Central memory CD4-positive, alpha-beta T cell (primary cell): ENCODE data around the gene ANTXR2.
A peak's percentile ranks its signal among the peaks of the same experiment; 100 is the strongest.
"Not testable (repeated sequence)": the region's sequence is repeated elsewhere in the genome, so short reads cannot be mapped to it uniquely, and the experiment has no call there.

Experiments
- DNase-seq: peaks from one replicate; pipeline ENCODE4 v3.0.0; 2022

Gene ANTXR2

DNA sequence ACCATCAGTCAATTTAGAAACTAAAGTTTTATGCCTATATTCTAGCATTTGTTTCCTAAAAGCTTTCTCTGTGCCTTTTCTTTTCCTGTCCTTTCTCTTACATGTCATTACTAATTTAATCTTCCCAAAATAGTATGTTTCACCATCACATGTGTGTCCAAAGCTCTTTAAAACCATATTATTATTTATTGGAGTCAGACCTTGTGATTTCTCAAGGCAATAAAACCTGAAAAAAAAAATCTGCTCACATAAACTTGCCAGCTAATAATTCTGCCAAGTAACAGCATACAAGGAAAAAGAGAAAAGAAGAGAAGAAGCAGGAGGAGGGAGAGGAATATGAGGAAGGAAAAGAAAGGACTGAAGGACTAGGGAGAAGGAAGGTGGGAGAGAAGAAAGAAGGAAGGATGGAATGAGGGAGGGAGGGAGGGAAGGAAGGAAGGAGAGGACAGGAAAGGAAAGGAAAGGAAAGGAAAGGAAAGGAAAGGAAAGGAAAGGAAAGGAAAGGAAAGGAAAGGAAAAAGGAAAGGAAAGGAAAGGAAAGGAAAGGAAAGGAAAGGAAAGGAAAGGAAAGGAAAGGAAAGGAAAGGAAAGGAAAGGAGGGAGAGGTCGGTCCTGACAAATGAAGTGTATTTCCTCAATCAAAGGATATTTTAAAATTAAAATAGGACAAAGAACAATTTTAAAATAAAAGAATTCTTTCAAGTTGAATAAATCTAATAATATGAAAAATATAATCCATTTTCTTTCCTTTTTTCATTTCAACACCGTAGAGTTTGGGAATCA is 57.4 kb downstream of the ANTXR2 start:
- DNase-seq = no peak

DNA sequence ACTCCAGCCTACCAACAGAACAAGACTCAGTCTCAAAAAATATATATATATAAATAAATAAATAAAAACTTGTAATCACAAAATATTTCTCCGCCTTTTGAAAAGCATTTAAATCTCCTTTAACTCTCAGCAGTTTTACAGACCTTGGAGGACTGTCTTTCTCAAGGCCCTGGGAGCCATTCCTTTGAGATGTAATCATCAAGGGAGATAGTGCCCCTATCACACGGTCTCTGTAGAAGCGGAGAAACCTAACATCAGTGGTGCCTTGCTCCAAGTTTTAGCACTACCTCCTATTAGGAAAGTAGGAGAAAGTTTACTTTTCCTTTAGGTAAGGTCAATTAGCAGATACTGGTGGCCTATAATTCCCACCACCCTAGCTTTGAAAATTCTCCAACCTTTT is 58.5 kb downstream of the ANTXR2 start:
- no peak for DNase-seq

DNA sequence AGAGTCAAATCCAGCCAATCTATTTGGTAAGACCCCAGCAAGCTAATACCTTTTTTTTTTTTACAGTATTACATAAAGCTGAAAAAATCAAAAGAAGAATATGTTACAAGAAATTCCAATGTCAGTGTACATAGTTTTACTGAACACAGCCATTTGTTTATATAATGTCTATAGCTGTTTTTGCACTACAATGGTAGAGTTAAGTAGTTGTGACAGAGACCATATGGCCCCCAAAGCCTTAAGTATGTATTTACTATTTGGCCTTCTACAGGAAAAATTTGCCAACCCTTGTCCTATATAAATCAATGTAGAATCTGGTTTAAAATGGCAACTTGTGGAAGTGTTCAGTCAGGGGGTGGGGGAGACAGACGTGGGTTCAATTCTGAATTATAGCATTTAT is 60.7 kb downstream of the ANTXR2 start:
- no peak for DNase-seq

DNA sequence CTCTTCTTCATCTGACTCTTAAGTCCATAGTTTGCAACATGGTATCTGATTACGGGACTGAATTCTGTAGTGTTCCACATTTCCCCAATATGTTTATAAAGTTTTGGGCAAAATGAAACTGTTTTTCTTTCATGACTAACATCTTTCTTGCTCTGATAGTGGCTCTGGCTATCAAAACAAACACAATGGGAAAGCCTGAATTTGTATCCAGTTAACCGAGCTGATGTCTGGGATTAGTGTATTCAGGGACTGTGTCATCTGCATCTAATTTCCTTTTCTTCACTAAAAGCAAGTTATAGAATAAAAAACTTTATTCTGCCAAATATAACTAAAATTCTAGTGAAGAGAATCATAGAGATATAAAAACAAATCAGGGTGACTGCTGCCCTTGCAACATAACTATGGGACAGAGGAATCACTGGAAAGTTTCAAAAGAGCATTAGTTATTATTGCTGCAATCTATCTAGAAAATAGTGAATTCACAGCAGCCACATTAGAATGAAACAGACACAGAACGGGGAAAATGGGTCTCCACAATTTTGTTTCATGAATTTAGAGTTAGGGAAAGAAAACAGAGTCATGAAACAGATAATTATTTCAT is 61.3 kb downstream of the ANTXR2 start:
- no peak for DNase-seq

DNA sequence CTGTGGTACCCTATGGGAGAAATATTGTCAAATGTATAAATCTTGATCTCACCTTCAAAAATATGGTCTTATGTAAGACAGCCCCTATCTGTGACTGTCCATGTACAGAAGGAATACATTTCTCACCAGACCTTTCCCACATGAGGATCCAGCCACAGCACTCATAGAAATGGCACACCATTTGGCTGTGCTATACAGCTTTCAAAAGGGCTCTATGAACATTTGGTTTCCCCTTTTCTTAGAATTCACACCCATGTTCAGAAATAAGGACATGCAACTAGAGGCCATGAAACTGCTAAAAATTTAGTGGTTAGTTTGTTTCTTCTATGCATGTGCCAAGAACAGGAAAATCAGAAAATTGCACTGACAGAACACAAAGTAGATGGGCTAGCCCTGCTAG is 62.7 kb downstream of the ANTXR2 start:
- DNase-seq = no peak

DNA sequence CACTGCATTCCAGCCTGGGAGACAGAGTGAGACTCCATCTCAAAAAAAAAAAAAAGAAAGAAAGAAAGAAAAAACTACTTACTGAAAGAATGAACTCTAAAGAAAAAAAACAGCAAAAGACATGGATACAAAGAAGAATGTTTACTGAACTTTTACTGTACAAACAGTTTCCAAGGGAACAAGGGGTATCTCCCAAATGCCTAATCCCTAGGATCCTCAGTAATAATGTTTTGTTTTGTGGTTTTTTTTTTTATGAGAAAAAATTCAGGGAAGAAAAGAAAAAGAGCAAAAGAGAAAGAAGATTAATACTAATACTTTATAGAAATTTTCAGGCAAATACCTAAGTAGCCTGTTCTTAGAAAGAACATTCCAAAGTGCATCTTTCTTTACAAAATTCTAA is 63.2 kb downstream of the ANTXR2 start:
- DNase-seq = no peak

DNA sequence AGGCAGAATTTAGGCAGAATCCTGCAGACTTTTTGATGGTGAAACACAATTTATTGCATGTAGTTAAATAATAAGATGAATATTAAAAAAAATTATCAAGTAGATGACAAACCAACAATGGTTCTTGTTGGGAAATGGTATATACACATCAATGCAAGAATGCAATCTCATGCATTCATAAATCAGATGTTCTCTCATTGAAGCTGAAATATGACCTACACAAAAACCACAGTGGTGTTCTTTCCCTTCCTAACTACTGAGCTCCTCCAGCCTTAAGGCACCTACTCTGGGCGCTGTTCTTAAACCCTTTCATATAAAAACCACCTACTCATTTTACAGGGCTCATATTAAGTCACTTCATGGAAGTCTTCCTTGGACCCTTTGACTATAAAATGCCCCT is 64.1 kb downstream of the ANTXR2 start:
- no peak for DNase-seq

DNA sequence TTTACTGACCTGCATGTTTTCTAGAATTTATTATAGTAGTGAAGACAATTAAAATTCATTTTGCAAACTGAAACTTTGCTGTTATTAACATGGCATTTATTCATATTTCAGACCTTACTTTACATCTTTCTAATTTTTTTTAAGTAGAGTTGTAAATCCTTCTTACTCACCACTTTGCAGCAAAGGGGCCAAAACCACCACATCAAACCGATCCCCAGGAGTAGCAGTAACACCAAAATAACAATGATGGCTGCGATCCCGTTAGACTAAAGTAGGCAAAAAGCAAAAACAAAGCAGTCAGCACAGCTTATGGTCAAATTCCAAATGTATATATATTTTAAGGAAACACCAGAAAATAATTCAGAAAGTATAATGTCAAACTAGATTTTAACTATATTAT is 64.7 kb downstream of the ANTXR2 start:
- no peak for DNase-seq

DNA sequence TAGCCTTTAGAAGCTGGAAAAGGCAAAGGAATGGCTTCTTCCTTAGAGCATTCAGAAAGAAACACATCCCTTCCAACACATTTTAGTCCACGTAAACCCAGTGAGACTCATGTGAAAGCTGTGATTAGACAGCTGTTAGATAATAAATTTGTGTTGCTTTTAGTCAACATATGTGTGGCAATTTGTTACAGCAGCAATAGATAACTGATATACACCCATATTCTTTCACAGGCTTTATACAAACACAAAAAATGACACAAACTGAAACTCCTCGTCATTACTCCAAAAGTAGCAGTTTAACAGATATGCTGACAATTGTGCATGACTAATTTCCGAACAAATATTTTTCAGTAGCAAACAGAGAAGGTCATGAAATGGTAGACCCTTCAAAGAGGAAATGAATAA is 65.3 kb downstream of the ANTXR2 start:
- no peak for DNase-seq

DNA sequence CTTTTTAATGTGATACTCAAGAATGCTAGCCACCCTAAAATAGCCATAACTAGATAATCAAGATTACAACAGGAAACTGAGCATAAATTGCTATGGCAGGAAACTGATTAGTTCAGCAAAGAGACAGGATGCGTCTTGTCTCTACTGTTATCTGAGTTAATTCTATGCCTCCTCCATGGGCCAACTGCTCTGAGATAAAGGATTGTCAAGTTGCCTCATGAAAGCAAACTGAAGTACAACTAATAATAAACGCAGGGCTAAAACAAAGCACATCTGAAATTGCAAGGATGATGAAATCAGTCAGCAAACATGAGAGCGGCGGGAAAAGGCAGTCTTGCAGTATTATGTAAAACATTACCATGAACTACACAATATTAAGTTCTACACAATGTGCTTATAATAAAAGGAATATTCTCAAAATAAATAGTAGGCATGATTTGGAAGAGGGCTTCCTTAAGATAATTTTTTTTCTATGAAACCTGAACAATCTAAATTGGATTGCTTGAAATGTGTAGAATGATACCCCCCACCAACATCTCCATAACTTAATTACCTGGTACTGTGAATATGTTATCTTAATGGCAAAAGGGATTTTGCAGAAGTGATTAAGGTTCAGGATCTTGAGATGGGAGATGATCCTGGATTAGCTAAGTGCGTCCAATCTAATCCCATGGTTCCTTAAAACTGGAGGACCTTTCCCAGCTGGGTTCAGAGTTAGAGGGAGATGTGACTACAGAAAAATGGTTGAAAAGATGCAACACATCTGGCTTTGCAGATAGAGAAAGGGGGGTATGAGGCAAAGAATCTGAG is 65.9 kb downstream of the ANTXR2 start:
- DNase-seq = peak; percentile 46

DNA sequence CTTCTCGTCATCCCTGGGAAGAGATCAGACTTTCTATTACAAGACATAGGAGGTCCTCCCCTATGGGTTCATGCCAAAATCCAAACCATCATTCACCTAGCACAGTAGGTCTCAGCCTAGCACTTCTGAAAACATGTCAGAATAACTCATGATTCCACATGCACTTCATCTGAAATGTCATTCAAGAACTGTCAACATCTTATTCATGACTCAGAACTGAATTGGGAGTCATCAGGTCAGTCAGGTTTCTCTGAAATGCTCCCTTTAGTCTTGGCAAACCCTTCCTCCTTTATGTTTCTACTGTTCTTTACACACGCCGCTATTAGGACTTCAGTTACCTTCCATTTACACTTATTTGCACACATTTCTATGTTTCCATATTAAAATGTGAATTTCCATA is 67.2 kb downstream of the ANTXR2 start:
- no peak for DNase-seq

DNA sequence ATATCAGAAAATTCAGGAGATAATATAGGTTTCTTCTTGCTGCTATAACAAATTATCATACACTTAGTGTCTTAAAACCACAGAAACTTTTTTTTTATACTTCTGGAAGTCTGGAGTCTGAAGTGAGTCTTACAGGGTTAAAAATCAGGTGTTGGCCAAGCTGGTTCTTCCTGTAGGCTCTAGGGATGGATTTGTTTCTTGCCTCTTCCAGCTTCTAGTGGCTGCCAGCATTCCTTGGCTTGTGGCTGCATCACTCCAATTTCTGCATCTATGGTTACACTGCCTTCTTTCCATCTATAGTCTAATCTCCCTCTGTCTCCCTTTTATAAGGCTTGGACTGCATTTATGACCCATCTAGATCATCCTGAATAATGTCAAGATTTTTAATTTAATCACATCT is 68.7 kb downstream of the ANTXR2 start:
- DNase-seq = no peak

DNA sequence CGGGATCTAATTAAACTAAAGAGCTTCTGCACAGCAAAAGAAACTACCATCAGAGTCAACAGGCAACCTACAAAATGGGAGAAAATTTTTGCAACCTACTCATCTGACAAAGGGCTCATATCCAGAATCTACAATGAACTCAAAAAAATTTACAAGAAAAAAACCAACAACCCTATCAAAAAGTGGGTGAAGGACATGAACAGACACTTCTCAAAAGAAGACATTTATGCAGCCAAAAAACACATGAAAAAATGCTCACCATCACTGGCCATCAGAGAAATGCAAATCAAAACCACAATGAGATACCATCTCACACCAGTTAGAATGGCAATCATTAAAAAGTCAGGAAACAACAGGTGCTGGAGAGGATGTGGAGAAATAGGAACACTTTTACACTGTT is 70.5 kb downstream of the ANTXR2 start:
- DNase-seq = not testable (repeated sequence)

DNA sequence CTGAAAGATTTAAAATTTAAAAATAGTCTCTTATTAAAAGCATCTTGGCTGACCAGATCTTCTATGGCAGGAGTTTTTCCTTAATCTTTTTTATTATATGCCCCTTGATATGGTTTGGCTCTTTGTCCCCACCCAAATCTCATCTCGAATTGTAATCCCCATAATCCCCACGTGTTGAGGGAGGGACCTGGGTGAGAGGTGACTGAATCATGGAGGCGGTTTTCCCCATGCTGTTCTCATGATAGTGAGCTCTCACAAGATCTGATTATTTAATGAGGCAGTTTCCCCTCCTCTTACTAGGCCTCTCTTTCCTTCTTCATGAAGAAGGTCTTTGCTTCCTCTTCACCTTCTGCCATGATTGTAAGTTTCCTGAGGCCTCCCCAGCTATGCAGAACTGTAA is 74.0 kb downstream of the ANTXR2 start:
- not testable (repeated sequence) for DNase-seq

DNA sequence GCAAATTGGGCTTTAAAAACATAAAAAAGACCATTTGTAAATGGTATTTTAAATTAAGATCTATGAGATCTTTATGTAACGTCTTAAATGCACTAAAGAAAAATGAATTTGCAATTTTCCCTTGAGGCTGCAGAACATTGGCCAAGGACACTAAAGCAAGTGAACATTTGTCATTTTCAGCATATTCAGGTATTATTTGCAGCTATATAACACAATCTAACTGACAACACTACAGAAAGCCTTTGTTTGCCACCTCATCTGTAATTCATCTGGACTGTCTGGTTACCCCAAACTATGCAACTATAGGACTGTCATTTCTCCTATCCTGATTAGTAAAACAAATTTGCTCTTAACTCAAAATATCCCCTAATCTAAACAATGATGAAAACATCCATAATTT is 74.8 kb downstream of the ANTXR2 start:
- DNase-seq = no peak

DNA sequence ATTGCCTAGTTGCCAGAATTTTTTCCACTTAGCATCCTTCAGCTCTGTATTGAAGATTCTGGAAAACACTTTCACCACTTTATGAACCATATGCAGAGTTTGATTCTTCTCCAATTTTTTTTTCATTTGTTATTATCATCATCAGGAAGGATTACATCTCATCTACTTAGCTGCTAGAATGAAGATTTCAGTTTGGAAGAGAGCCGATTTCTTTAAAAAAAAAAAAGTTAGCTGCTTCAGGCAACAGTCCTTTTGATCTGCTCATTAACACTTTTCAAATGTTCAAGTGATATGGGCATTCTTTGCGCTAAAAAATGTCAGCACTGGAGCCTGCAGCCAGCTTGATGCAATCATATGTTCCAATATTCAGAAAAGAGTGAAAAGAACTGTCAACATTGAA is 76.2 kb downstream of the ANTXR2 start:
- no peak for DNase-seq

DNA sequence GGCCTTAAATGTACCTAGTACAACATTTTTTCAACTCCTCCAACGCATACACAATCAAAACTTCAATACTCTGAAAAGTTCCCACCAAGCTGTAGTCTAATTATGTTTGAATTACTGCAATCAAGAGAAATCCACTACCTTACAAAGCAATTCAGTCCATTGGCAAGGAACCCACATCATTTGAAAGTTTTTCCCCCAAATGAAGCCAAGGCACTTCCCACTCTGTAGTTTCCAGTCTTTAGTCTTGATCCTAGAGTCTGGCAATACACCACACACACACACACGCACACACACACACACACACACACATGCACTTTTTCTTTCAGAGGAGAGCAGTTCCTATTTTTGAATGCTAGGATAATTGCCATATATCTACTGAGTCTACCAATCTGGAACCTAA is 79.6 kb downstream of the ANTXR2 start:
- DNase-seq = no peak

DNA sequence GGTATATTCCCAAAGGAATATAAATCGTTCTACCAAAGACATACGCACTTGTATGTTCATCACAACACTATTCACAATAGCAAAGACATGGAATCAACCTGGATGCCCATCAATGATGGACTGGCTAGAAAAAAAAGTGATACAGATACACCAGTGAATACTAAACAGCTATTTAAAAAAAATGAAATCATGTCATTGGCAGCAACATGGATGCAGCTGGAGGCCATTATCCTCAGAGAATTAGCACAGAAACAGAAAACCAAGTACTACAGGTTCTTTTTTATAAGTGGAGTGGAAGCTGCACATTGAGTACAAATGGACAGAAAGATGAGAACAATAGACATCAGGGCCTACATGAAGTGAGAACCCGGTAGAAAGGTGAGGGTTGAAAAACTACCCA is 81.4 kb downstream of the ANTXR2 start:
- no peak for DNase-seq

DNA sequence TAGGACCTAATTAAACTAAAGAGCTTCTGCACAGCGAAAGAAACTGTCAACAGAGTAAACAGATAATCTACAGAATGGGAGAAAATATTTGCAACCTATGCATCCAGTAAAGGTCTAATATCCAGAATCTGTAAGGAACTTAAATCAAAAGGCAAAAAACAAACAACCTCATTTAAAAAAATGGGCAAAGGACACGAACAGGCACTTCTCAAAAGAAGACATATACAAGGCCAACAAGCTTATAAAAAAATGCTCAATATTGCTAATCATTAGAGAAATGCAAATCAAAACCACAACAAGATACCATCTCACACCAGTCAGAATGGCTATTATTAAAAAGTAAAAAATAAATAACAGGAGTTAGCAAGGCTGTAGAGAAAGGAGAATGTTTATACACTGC is 81.9 kb downstream of the ANTXR2 start:
- DNase-seq = not testable (repeated sequence)

DNA sequence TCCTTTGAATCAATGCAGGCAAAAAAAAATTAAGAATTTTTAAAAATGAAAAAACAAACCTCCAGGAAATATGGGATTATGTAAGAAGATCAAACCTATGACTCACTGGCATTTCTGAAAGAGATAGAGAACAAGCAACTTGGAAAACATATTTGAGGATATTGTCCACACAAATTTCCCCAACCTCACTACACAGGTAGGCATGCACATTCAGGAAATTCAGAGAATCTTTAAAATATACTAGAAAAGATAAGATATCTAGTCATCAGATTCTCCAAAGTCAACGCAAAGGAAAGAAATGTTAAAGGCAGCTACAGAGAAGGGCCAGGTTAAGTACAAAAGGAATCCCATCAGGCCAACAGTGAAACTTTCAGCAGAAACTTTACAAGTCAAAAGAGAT is 85.6 kb downstream of the ANTXR2 start:
- DNase-seq = no peak

DNA sequence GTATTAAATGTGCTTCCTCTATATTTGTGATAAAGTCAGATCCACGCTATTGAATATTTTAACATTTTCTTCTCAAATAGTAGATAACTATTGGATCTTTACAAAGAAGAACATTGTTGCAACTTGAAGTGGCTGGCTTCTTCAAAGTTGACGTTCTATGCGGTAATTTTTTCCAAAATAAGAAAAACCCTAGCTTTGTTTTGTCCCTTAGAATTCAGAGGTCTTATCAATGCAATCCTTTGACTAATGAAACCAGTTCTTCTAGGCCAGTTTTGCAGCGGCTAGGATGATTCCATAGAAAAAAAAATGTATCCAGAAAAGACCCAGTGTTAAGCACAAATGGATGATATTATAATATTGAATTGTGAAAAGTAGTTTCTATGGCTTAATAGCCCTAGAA is 89.6 kb downstream of the ANTXR2 start:
- DNase-seq = no peak

DNA sequence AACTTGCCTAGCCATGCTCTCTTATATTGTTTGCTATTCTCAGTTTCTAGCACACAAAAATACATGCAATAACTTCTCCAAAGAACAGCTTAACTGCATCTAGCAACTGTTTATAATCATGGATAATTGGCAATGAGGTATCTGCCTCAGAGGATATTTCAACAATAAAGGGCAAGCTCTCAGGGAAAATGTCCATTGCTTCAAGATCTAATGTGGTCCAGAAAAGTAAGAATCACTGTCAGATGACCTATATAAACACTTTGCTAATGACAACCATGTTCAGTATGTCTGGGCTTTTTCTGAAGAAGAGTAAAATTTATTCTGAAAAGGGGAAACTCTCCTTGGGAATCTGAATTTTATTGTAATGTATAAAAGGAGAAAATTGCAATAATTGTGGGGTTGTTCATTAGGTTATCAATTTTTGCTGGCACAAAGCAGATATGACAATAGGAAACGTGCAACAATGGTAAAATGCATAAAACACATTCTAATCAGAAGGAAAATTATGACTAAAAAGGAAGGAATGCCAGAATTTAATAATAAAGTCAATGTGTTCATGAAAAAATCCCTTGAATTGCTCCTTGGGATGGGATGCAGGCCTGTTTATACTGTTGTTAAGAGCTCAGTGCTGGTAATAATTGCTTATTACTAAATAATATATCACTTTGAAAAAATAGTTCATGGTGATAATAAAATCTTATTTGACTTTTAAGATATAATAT is 90.3 kb downstream of the ANTXR2 start:
- DNase-seq = no peak

DNA sequence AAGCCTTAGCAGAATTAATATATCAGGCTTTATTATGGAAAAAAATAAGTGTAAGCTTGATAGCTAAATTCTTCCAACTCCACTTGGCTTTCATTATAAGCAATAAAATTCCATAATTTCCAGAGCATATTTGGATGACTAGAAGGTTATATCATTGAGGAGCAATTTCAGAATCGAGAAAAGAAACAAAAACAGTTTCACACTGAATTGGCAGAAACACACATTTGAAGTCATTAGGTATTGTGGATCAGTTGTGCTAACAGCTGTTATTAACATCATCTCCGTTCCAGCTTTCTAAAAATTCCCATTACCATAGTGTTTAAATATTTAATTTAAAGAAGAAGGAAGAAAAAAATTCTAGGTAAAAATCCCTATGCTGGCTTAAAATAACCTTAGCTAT is 92.6 kb downstream of the ANTXR2 start:
- DNase-seq = no peak
